Central memory CD4-positive, alpha-beta T cell (primary cell): ENCODE measurements around the gene TMBIM6.
"Not testable (repeated sequence)": the region's sequence is repeated elsewhere in the genome, so short reads cannot be mapped to it uniquely, and the experiment has no call there.

Experiments
- DNase-seq: peaks from one replicate; pipeline ENCODE4 v3.0.0; 2022
- total RNA-seq, 3 experiments: gene quantifications; one replicate each; lab custom pipeline; 2026; lab: John Stamatoyannopoulos, UW

The TMBIM6 gene
- 303 to 849 (median 815) reads per million in 3 experiments for total RNA-seq

GRCh38 chr12:49740930-49741881 lies at the start of gene TMBIM6:
Gene TMBIM6 (plus strand): TSS chr12:49741557. CDS start chr12:49752494, 10,937 bp downstream.
- DNase-seq = peak; percentile 99

GRCh38 chr12:49692851-49693250 lies 48.5 kb upstream of the TMBIM6 start:
- no peak for DNase-seq

- DNase-seq = no peak
Observed at GRCh38 chr12:49693931-49694444, 47.4 kb upstream of the TMBIM6 start.

- no peak for DNase-seq
Observed at GRCh38 chr12:49696723-49697122, 44.6 kb upstream of the TMBIM6 start.

GRCh38 chr12:49697808-49698207 lies 43.5 kb upstream of the TMBIM6 start:
- DNase-seq = no peak

- DNase-seq = peak; percentile 13
Observed at GRCh38 chr12:49698619-49699545, 42.5 kb upstream of the TMBIM6 start.

- DNase-seq = no peak
Observed at GRCh38 chr12:49702009-49702408, 39.3 kb upstream of the TMBIM6 start.

- no peak for DNase-seq
Observed at GRCh38 chr12:49702676-49703215, 38.6 kb upstream of the TMBIM6 start.

GRCh38 chr12:49703647-49704137 lies 37.7 kb upstream of the TMBIM6 start:
- peak; percentile 12 for DNase-seq

GRCh38 chr12:49705479-49706134 lies 35.8 kb upstream of the TMBIM6 start:
- DNase-seq = no peak

- no peak for DNase-seq
Observed at GRCh38 chr12:49706351-49707127, 34.8 kb upstream of the TMBIM6 start.

- peak; percentile 98 for DNase-seq
Observed at GRCh38 chr12:49707128-49707811, 34.1 kb upstream of the TMBIM6 start, which contains the start of gene FMNL3. Gene FMNL3 (minus strand): TSS chr12:49707405. CDS start chr12:49707180, 225 bp downstream.

- DNase-seq = no peak
Observed at GRCh38 chr12:49707812-49708147, 33.6 kb upstream of the TMBIM6 start.

GRCh38 chr12:49708851-49709250 lies 32.5 kb upstream of the TMBIM6 start:
- no peak for DNase-seq

- DNase-seq = not testable (repeated sequence)
Observed at GRCh38 chr12:49713952-49714351, 27.4 kb upstream of the TMBIM6 start.

GRCh38 chr12:49716553-49716952 lies 24.8 kb upstream of the TMBIM6 start:
- no peak for DNase-seq

GRCh38 chr12:49717800-49718199 lies 23.6 kb upstream of the TMBIM6 start:
- not testable (repeated sequence) for DNase-seq

- peak; percentile 9 for DNase-seq
Observed at GRCh38 chr12:49720214-49720613, 21.1 kb upstream of the TMBIM6 start.

GRCh38 chr12:49721355-49721754 lies 20.0 kb upstream of the TMBIM6 start:
- DNase-seq = not testable (repeated sequence)

GRCh38 chr12:49728446-49728845 lies 12.9 kb upstream of the TMBIM6 start:
- no peak for DNase-seq
